ENCODE results near the gene PSEN1. TPM values are rescaled to one million over a fixed set of nuclear protein-coding genes. Genes with fewer than 3 reads are reported as not detected.

The PSEN1 gene
- total RNA-seq, 2 donors from 2014 or later, result 20.5 to 22.3 TPM

DNA sequence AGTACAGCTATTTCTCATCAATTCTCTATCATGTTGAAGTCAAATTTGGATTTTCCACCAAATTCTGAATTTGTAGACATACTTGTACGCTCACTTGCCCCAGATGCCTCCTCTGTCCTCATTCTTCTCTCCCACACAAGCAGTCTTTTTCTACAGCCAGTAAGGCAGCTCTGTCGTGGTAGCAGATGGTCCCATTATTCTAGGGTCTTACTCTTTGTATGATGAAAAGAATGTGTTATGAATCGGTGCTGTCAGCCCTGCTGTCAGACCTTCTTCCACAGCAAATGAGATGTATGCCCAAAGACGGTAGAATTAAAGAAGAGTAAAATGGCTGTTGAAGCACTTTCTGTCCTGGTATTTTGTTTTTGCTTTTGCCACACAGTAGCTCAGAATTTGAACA, 83.8 kb downstream of the PSEN1 start:
- TF ChIP-seq, protein P1, sequence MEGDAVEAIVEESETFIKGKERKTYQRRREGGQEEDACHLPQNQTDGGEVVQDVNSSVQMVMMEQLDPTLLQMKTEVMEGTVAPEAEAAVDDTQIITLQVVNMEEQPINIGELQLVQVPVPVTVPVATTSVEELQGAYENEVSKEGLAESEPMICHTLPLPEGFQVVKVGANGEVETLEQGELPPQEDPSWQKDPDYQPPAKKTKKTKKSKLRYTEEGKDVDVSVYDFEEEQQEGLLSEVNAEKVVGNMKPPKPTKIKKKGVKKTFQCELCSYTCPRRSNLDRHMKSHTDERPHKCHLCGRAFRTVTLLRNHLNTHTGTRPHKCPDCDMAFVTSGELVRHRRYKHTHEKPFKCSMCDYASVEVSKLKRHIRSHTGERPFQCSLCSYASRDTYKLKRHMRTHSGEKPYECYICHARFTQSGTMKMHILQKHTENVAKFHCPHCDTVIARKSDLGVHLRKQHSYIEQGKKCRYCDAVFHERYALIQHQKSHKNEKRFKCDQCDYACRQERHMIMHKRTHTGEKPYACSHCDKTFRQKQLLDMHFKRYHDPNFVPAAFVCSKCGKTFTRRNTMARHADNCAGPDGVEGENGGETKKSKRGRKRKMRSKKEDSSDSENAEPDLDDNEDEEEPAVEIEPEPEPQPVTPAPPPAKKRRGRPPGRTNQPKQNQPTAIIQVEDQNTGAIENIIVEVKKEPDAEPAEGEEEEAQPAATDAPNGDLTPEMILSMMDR (IDR thresholded peaks at IDR 0.05), result no peak
- no peak for DNase-seq (ENCODE audit: low spot score)
- H3K9me3 ChIP-seq, result no peaks in the 10 kb centered on the region
- H3K27ac ChIP-seq, result no peak overlapping the region
- peaks cover 0 to 7% of the 10 kb centered on the region in 2 donors for H3K4me1 ChIP-seq
- peaks cover 40% of the 10 kb centered on the region for H3K36me3 ChIP-seq
- H3K27me3 ChIP-seq, result no peaks in the 10 kb centered on the region
- no peak overlapping the region for H3K4me3 ChIP-seq

DNA sequence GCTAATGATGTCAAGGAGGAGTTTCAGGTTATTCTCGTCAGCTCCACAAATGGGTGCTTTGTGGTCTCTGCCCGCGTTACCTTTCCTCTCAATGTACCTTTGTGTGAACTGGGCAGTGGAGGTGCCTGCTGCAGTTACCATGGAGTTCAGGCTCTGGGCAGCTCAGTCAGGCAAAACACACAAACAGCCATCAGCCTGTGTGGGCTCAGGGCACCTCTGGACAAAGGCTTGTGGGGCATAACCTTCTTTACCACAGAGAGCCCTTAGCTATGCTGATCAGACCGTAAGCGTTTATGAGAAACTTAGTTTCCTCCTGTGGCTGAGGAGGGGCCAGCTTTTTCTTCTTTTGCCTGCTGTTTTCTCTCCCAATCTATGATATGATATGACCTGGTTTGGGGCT, 84.3 kb downstream of the PSEN1 start:
- Histone ChIP-seq H3K36me3 (peaks cover 40% of the 10 kb centered on the region), H3K4me1 (peaks cover 0 to 7% of the 10 kb centered on the region in 2 donors), H3K27me3 (no peaks in the 10 kb centered on the region), H3K9me3 (no peaks in the 10 kb centered on the region), H3K4me3 (no peak overlapping the region), H3K27ac (no peak overlapping the region)
- no peak for DNase-seq (ENCODE audit: low spot score)
- TF ChIP-seq, protein P1 (IDR thresholded peaks at IDR 0.05), result no peak

GRCh38 chr14:73221945-73222344, 85.6 kb downstream of the PSEN1 start:
- no peak overlapping the region for H3K27ac ChIP-seq
- H3K4me1 ChIP-seq, result peaks cover 0 to 7% of the 10 kb centered on the region in 2 donors
- no peak for DNase-seq (ENCODE audit: low spot score)
- H3K9me3 ChIP-seq, result no peaks in the 10 kb centered on the region
- H3K4me3 ChIP-seq, result no peak overlapping the region
- no peaks in the 10 kb centered on the region for H3K27me3 ChIP-seq
- TF ChIP-seq, protein P1 (IDR thresholded peaks at IDR 0.05), result no peak
- peaks cover 35% of the 10 kb centered on the region for H3K36me3 ChIP-seq

DNA sequence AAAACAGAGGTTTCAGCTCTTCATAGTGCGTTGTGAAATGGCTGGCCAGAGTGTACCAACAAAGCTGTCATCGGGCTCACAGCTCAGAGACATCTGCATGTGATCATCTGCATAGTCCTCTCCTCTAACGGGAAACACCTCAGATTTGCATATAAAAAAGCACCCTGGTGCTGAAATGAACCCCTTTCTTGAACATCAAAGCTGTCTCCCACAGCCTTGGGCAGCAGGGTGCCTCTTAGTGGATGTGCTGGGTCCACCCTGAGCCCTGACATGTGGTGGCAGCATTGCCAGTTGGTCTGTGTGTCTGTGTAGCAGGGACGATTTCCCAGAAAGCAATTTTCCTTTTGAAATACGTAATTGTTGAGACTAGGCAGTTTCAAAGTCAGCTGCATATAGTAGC, 86.7 kb downstream of the PSEN1 start:
- H3K36me3 ChIP-seq, result peaks cover 24% of the 10 kb centered on the region
- no peak for DNase-seq (ENCODE audit: low spot score)
- no peak overlapping the region for H3K4me3 ChIP-seq
- TF ChIP-seq, protein P1 (IDR thresholded peaks at IDR 0.05), result no peak
- no peaks in the 10 kb centered on the region for H3K27me3 ChIP-seq
- peak overlapping the region in 1 of 2 donors; percentile 17 for H3K27ac ChIP-seq
- peaks cover 0 to 11% of the 10 kb centered on the region in 2 donors for H3K4me1 ChIP-seq
- H3K9me3 ChIP-seq, result no peaks in the 10 kb centered on the region

- Histone ChIP-seq H3K9me3 (no peaks in the 10 kb centered on the region), H3K27me3 (no peaks in the 10 kb centered on the region), H3K4me1 (peaks cover 0 to 23% of the 10 kb centered on the region in 2 donors), H3K36me3 (peaks cover 8% of the 10 kb centered on the region), H3K27ac (no peak overlapping the region), H3K4me3 (no peak overlapping the region)
- TF ChIP-seq, protein P1 (IDR thresholded peaks at IDR 0.05), result no peak
- no peak for DNase-seq (ENCODE audit: low spot score)
Observed at GRCh38 chr14:73225496-73225895, 89.2 kb downstream of the PSEN1 start.

All from right atrium auricular region (tissue), 2 donors.